HG03135 (cell line): ENCODE measurements around the gene FARS2.

ENCODE experiments used
- ATAC-seq: cut with Tn5 transposase; IDR thresholded peaks from one replicate; pipeline ENCODE4 v1.9.1; 2021; ENCODE audit warnings: mild to moderate bottlenecking, moderate library complexity; ENCODE audit not compliant: unreplicated experiment

FARS2 gene

GRCh38 chr6:5285081-5285480 lies 23.8 kb downstream of the FARS2 start:
- no peak for ATAC-seq

DNA sequence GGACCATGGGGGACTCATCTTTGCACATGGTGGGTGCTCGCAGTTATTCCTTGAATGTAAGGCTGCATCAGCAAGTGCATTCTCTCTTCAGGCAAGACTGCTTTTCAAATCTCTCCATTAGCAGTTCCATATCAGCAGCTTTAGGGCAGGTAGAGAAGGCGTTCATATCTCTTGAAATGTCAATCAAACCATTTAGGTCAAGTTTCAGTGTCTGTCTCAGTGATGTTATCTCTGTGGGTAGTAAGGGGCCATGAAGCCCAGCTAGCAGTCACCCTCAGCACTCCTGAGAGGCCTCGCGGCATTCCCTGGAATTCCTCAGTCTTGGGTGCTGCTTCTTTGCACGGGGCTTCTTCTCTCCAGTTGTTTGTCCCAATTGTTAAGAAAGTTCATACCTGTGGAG lies 24.2 kb downstream of the FARS2 start:
- no peak for ATAC-seq

DNA sequence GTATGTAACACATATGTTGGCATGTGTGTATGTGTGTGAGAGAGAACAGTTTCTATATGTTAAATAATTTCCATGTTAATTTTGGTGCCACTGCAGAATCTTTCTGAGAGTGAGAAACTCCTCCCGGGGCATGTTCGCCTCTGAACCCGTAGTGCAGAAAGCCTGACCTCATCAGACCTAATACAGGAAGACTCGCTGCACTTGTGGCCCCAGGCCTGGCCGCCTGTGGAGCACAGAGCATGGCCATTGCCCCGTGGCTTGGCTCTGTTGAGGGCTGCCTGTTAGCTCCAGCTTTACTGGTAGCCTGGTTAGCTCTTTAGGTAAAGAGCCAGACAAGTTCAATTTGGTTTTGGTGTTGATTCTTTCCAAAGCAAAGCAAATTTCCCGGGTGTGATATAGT lies 25.5 kb downstream of the FARS2 start:
- no peak for ATAC-seq

GRCh38 chr6:5287205-5287965 lies 26.1 kb downstream of the FARS2 start:
- ATAC-seq, result no peak

GRCh38 chr6:5287966-5288297 lies 26.6 kb downstream of the FARS2 start:
- no peak for ATAC-seq

DNA sequence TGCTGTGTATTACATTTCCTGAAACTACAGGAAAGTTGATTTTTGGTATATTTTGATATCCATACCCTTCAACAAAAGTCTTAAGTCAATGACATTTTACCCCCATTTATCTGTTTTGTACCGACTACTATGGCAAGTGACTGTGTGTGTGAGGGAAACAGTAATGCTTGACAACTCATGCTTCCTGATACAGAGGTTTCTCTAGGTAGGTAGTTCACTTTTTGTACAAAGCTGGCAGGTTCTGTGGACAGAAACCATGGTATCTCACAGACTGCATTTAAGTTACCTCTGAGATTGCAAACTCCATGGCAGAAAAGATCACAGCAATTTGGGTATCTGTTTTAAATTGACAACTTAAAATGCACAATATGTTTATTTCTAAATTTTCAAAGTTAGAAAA lies 28.8 kb downstream of the FARS2 start:
- ATAC-seq, result no peak

- no peak for ATAC-seq
Measured at GRCh38 chr6:5290500-5290899, 29.2 kb downstream of the FARS2 start.

- ATAC-seq, result no peak
Measured at GRCh38 chr6:5292154-5292553, 30.8 kb downstream of the FARS2 start.

- ATAC-seq, result no peak
Measured at GRCh38 chr6:5293692-5294091, 32.4 kb downstream of the FARS2 start.

DNA sequence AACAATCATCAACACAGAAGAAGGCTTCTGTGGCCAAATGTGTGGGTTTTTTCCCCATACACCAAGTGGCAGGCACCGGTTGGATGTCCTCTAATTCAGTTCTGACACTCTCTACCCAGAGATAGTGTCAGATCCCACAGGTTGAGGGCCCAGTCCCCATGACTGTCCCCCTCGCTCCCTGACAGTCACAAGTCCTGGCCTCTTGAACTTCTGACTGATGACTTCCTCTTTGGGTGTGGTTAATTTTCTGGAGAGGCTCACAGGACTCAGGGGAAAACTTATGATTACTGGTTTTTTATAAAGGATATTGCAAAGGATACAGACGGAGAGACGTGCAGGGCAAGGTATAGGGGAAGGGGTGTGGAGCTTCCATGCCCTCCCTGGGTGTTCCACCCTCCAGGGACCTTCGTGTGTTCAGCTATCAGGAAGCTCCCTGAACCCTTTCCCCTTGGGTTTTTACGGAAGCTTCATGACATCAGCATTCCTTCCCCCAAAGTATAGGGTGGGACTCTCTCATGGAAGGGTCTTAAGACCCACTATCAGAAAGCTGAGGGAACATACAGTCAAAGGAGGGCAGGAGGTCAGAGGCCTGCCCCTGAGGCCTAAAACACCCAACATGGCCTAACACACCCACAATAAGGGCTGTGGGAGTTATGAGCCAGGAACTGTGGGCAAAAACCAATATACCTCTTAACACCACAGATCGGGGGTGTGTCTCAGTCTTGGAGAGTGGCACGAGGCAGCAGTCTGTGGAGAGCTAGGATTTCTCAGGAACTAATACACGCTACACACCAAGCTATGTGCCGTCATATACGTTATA lies 33.3 kb downstream of the FARS2 start:
- no peak for ATAC-seq

DNA sequence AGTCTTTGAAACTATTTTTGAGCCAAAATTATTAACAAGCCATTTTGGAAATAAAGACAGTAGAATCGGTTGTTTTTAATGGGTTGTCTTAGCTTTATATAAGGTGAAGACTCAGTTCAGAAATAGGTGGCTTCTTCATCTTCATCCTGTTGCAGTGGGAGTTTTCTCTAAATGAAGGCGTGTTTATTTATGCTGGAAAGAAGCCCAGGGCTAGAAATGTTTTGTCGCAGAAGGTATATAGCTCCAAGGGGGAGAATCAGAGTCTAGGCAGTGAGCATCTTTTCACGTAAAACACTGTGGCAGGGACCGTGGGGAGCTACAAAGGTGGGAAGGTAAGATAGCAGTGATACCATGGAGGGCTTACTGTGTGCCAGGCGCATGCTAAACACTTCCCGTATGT lies 34.3 kb downstream of the FARS2 start:
- ATAC-seq, result no peak

- no peak for ATAC-seq
Measured at GRCh38 chr6:5300206-5300764, 39.0 kb downstream of the FARS2 start.

GRCh38 chr6:5302220-5302946 lies 41.1 kb downstream of the FARS2 start:
- ATAC-seq, result peak; percentile 84

DNA sequence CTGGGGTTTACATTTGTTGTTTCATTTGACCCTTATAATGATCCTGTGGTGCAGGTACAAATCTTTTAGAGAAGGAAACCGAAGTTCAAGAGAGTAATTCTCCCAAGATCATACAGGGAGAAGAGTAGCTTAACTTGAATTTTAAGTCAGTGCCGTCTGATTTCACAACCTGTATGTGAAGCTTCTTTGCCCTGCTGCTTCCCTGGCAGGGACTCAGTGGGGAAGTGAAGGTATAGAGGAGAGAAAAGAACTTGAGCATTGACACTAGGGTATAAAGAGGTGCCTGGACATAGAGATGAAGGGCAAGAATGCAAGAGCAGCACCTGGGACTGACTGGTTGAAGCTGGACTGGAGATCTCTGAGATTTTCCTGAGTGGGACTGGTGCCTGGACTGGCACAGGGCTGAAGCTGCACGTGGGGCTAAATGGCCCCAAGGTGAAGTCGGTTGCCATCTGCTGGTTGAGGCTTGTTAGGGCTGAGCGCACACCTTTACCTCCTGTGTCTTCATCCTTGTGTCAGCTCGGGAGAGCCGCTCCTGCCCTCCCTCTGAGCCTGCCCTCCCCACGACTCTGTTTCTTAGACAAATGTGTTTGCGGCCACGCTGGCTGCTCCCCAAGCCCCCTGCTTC lies 41.8 kb downstream of the FARS2 start:
- peak; percentile 73 for ATAC-seq

DNA sequence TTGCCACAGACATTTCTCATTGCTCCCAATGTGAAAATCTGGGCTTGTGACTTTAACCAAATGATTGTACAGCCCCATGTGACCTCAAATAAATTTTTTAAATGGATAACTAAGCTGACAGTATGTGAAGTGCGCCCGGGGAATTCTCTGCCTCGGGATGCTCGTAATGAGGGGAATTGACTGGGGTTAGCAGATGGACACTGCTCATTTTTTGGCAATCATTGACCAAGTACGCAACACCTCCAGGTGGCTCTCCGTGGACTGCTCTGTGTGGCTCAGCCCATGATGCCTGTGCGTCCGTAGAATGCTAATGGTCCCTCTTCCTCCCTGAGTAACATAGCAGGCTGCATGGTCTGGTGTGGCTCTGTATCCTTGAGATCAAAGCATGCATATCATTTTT lies 42.4 kb downstream of the FARS2 start:
- no peak for ATAC-seq

GRCh38 chr6:5305968-5306626 lies 44.8 kb downstream of the FARS2 start:
- no peak for ATAC-seq

GRCh38 chr6:5307058-5307457 lies 45.7 kb downstream of the FARS2 start:
- no peak for ATAC-seq

DNA sequence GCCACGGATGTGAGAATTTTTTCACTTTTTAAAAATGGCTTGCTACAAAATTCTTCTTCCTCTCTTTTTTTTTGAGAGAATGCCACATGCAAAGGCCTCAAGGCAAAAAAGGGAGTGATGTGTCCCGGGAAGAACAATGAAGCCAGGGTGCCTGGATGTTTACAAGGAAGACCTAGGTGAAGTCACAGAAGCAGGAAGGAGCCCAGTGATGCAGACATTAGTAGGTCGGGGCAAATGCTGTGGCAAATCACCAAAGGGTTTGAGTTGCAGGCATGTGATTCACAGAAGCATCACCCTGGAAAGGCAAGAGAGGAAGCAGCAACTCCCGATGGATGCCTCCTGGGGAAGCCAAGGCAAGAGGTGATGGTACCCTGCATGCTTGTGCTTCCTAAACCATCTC lies 46.8 kb downstream of the FARS2 start:
- ATAC-seq, result no peak

DNA sequence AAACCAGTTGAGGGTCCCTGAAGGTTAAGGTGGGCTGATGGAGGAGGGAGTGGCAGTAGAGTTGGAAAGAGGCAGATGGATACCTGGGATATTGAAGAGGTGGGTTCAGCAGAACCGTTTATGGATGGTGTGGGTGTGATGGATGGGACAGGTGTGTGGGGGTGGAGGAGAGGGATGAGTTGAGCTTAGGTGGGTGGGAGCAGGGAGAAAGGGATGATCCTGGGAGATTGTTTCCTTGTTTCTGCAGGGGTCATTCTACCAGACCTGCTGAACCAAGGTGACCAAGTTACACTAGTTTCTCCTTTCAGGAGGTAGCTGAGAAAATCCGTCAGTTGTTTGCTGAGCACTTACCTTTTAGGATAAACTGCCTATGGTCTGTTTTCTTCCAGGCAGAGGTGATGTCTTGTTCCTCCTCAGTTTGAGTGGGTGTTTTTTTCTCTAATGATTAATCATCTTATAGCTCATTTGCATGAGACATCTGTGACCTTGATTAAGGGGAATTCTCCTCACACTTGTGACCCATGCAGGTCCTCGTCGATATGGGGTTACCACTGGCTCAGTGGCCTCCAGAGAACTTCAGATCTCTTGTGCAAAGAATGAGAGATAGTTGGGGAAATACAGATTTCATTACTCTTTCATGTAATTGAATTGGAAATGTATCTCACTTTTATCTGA lies 53.0 kb downstream of the FARS2 start:
- ATAC-seq, result no peak

- ATAC-seq, result no peak
Measured at GRCh38 chr6:5315881-5316280, 54.6 kb downstream of the FARS2 start.
